ENCODE measurements around the gene MAN2A1.
"Not testable (repeated sequence)": the region's sequence is repeated elsewhere in the genome, so short reads cannot be mapped to it uniquely, and the experiment has no call there.

MAN2A1 gene

GRCh38 chr5:109755761-109756160, 66.0 kb downstream of the MAN2A1 start:
- H3K9ac ChIP-seq (ENCODE audit: low read length): no peak overlapping the region
- H3K27ac ChIP-seq (ENCODE audit: low read depth, low read length): no peak overlapping the region
- peaks cover 20% of the 10 kb centered on the region for H3K36me3 ChIP-seq (ENCODE audit: control insufficient read depth, insufficient read depth, low read length)
- H3K27me3 ChIP-seq (ENCODE audit: control insufficient read depth, insufficient read depth, low read length): no peaks in the 10 kb centered on the region
- no peak overlapping the region for H3K4me3 ChIP-seq (ENCODE audit: low read depth, low read length)
- no peaks in the 10 kb centered on the region for H3K4me1 ChIP-seq (ENCODE audit: control insufficient read depth, insufficient read depth, low read length)
- H3K9me3 ChIP-seq (ENCODE audit: control insufficient read depth, insufficient read depth, low read depth, low read length): no peaks in the 10 kb centered on the region

GRCh38 chr5:109756543-109757185, 66.9 kb downstream of the MAN2A1 start:
- Histone ChIP-seq H3K27me3 (ENCODE audit: control insufficient read depth, insufficient read depth, low read length) (no peaks in the 10 kb centered on the region), H3K27ac (ENCODE audit: low read depth, low read length) (no peak overlapping the region), H3K36me3 (ENCODE audit: control insufficient read depth, insufficient read depth, low read length) (peaks cover 20% of the 10 kb centered on the region), H3K9me3 (ENCODE audit: control insufficient read depth, insufficient read depth, low read depth, low read length) (no peaks in the 10 kb centered on the region), H3K4me1 (ENCODE audit: control insufficient read depth, insufficient read depth, low read length) (no peaks in the 10 kb centered on the region), H3K4me3 (ENCODE audit: low read depth, low read length) (no peak overlapping the region), H3K9ac (ENCODE audit: low read length) (no peak overlapping the region)

- H3K9me3 ChIP-seq (ENCODE audit: control insufficient read depth, insufficient read depth, low read depth, low read length): no peaks in the 10 kb centered on the region
- H3K4me1 ChIP-seq (ENCODE audit: control insufficient read depth, insufficient read depth, low read length): no peaks in the 10 kb centered on the region
- H3K4me3 ChIP-seq (ENCODE audit: low read depth, low read length): no peak overlapping the region
- no peaks in the 10 kb centered on the region for H3K27me3 ChIP-seq (ENCODE audit: control insufficient read depth, insufficient read depth, low read length)
- H3K9ac ChIP-seq (ENCODE audit: low read length): no peak overlapping the region
- no peak overlapping the region for H3K27ac ChIP-seq (ENCODE audit: low read depth, low read length)
- peaks cover 23% of the 10 kb centered on the region for H3K36me3 ChIP-seq (ENCODE audit: control insufficient read depth, insufficient read depth, low read length)
These were observed 67.8 kb downstream of the MAN2A1 start for GRCh38 chr5:109757490-109757889.

GRCh38 chr5:109759306-109759705, 69.6 kb downstream of the MAN2A1 start:
- H3K27me3 ChIP-seq (ENCODE audit: control insufficient read depth, insufficient read depth, low read length): no peaks in the 10 kb centered on the region
- H3K9me3 ChIP-seq (ENCODE audit: control insufficient read depth, insufficient read depth, low read depth, low read length): no peaks in the 10 kb centered on the region
- no peak overlapping the region for H3K9ac ChIP-seq (ENCODE audit: low read length)
- H3K4me3 ChIP-seq (ENCODE audit: low read depth, low read length): no peak overlapping the region
- no peaks in the 10 kb centered on the region for H3K4me1 ChIP-seq (ENCODE audit: control insufficient read depth, insufficient read depth, low read length)
- no peak overlapping the region for H3K27ac ChIP-seq (ENCODE audit: low read depth, low read length)
- H3K36me3 ChIP-seq (ENCODE audit: control insufficient read depth, insufficient read depth, low read length): peaks cover 30% of the 10 kb centered on the region

GRCh38 chr5:109760130-109760529, 70.4 kb downstream of the MAN2A1 start:
- not testable (repeated sequence) for H3K4me3 ChIP-seq (ENCODE audit: low read depth, low read length); H3K4me1 ChIP-seq (ENCODE audit: control insufficient read depth, insufficient read depth, low read length); H3K9ac ChIP-seq (ENCODE audit: low read length); H3K27me3 ChIP-seq (ENCODE audit: control insufficient read depth, insufficient read depth, low read length); H3K9me3 ChIP-seq (ENCODE audit: control insufficient read depth, insufficient read depth, low read depth, low read length); H3K27ac ChIP-seq (ENCODE audit: low read depth, low read length)
- peaks cover 29% of the 10 kb centered on the region for H3K36me3 ChIP-seq (ENCODE audit: control insufficient read depth, insufficient read depth, low read length)

GRCh38 chr5:109762821-109763220, 73.1 kb downstream of the MAN2A1 start:
- Histone ChIP-seq H3K36me3 (ENCODE audit: control insufficient read depth, insufficient read depth, low read length) (peaks cover 25% of the 10 kb centered on the region), H3K4me3 (ENCODE audit: low read depth, low read length) (no peak overlapping the region), H3K9ac (ENCODE audit: low read length) (no peak overlapping the region)

GRCh38 chr5:109767184-109767995, 77.7 kb downstream of the MAN2A1 start:
- Histone ChIP-seq H3K4me3 (ENCODE audit: low read depth, low read length) (no peak overlapping the region), H3K9me3 (ENCODE audit: control insufficient read depth, insufficient read depth, low read depth, low read length) (no peaks in the 10 kb centered on the region), H3K27me3 (ENCODE audit: control insufficient read depth, insufficient read depth, low read length) (no peaks in the 10 kb centered on the region), H3K27ac (ENCODE audit: low read depth, low read length) (no peak overlapping the region), H3K36me3 (ENCODE audit: control insufficient read depth, insufficient read depth, low read length) (peaks cover 51% of the 10 kb centered on the region), H3K9ac (ENCODE audit: low read length) (no peak overlapping the region), H3K4me1 (ENCODE audit: control insufficient read depth, insufficient read depth, low read length) (no peaks in the 10 kb centered on the region)

More at GRCh38 chr5:109762821-109763220, 73.1 kb downstream of the MAN2A1 start:
- Histone ChIP-seq H3K27me3 (ENCODE audit: control insufficient read depth, insufficient read depth, low read length) (no peaks in the 10 kb centered on the region), H3K27ac (ENCODE audit: low read depth, low read length) (no peak overlapping the region), H3K9me3 (ENCODE audit: control insufficient read depth, insufficient read depth, low read depth, low read length) (no peaks in the 10 kb centered on the region), H3K4me1 (ENCODE audit: control insufficient read depth, insufficient read depth, low read length) (no peaks in the 10 kb centered on the region)

GRCh38 chr5:109767997-109768396, 78.3 kb downstream of the MAN2A1 start:
- Histone ChIP-seq H3K9me3 (ENCODE audit: control insufficient read depth, insufficient read depth, low read depth, low read length) (no peaks in the 10 kb centered on the region), H3K36me3 (ENCODE audit: control insufficient read depth, insufficient read depth, low read length) (peaks cover 48% of the 10 kb centered on the region), H3K9ac (ENCODE audit: low read length) (no peak overlapping the region), H3K4me3 (ENCODE audit: low read depth, low read length) (no peak overlapping the region), H3K4me1 (ENCODE audit: control insufficient read depth, insufficient read depth, low read length) (no peaks in the 10 kb centered on the region), H3K27me3 (ENCODE audit: control insufficient read depth, insufficient read depth, low read length) (no peaks in the 10 kb centered on the region), H3K27ac (ENCODE audit: low read depth, low read length) (no peak overlapping the region)

- no peaks in the 10 kb centered on the region for H3K9me3 ChIP-seq (ENCODE audit: control insufficient read depth, insufficient read depth, low read depth, low read length)
- no peak overlapping the region for H3K9ac ChIP-seq (ENCODE audit: low read length)
- no peak overlapping the region for H3K4me3 ChIP-seq (ENCODE audit: low read depth, low read length)
- H3K27me3 ChIP-seq (ENCODE audit: control insufficient read depth, insufficient read depth, low read length): no peaks in the 10 kb centered on the region
- H3K36me3 ChIP-seq (ENCODE audit: control insufficient read depth, insufficient read depth, low read length): peaks cover 51% of the 10 kb centered on the region
- no peaks in the 10 kb centered on the region for H3K4me1 ChIP-seq (ENCODE audit: control insufficient read depth, insufficient read depth, low read length)
- no peak overlapping the region for H3K27ac ChIP-seq (ENCODE audit: low read depth, low read length)
These were observed 80.0 kb downstream of the MAN2A1 start for GRCh38 chr5:109769597-109770291.

- H3K27me3 ChIP-seq (ENCODE audit: control insufficient read depth, insufficient read depth, low read length): no peaks in the 10 kb centered on the region
- no peak overlapping the region for H3K9ac ChIP-seq (ENCODE audit: low read length)
- H3K4me3 ChIP-seq (ENCODE audit: low read depth, low read length): no peak overlapping the region
- no peaks in the 10 kb centered on the region for H3K4me1 ChIP-seq (ENCODE audit: control insufficient read depth, insufficient read depth, low read length)
- peaks cover 35% of the 10 kb centered on the region for H3K36me3 ChIP-seq (ENCODE audit: control insufficient read depth, insufficient read depth, low read length)
- no peak overlapping the region for H3K27ac ChIP-seq (ENCODE audit: low read depth, low read length)
- H3K9me3 ChIP-seq (ENCODE audit: control insufficient read depth, insufficient read depth, low read depth, low read length): no peaks in the 10 kb centered on the region
These were observed 85.4 kb downstream of the MAN2A1 start for GRCh38 chr5:109775130-109775529.
